ENCODE measurements around the gene ABHD16A.

ABHD16A gene

GRCh38 chr6:31658983-31659648 is 44.0 kb downstream of the ABHD16A start:
- Mint-ChIP-seq H3K4me1 (ENCODE audit: low read depth) (peaks cover 89% of the 10 kb centered on the region), H3K27ac (peak overlapping the region; percentile 96), H3K9me3 (no peaks in the 10 kb centered on the region), H3K27me3 (no peaks in the 10 kb centered on the region), H3K4me3 (peak overlapping the region; percentile 96), H3K36me3 (ENCODE audit: low read depth) (peaks cover 94% of the 10 kb centered on the region)
- DNase-seq: no peak

DNA sequence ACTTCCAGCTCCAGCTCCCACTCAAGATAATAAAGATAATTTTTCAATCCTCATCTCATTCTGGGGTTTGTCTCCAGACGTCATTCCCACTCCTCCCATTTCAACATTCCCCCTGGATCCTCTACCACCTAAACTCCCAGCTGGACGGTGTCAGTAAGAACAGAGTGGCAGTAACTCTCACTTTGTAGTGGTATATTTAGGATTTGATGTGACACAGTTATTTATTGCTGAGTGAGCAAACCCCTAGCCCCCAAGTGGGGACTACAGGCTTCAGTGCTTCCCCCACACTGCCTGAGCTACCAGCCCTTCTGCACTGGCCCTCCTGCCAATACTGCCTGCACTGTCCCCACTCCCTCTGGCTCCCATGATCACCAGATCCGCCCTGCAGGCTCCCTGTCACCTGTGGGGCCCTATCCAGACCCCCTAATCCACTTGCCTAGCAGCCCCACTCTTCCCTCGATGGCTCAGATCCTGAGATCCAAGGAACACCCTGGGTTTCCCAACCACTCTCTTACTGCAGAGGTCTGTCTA is 44.9 kb downstream of the ABHD16A start:
- Mint-ChIP-seq H3K9me3 (no peaks in the 10 kb centered on the region), H3K27ac (peak overlapping the region; percentile 96), H3K4me3 (peak overlapping the region; percentile 96), H3K36me3 (ENCODE audit: low read depth) (peaks cover 87% of the 10 kb centered on the region), H3K4me1 (ENCODE audit: low read depth) (peaks cover 86% of the 10 kb centered on the region), H3K27me3 (no peaks in the 10 kb centered on the region)
- no peak for DNase-seq

GRCh38 chr6:31657406-31658157 is 45.5 kb downstream of the ABHD16A start:
- Mint-ChIP-seq H3K4me3 (peak overlapping the region; percentile 96), H3K36me3 (ENCODE audit: low read depth) (peaks cover 87% of the 10 kb centered on the region), H3K9me3 (no peaks in the 10 kb centered on the region), H3K4me1 (ENCODE audit: low read depth) (peaks cover 88% of the 10 kb centered on the region), H3K27me3 (no peaks in the 10 kb centered on the region), H3K27ac (peak overlapping the region; percentile 96)
- DNase-seq: no peak

DNA sequence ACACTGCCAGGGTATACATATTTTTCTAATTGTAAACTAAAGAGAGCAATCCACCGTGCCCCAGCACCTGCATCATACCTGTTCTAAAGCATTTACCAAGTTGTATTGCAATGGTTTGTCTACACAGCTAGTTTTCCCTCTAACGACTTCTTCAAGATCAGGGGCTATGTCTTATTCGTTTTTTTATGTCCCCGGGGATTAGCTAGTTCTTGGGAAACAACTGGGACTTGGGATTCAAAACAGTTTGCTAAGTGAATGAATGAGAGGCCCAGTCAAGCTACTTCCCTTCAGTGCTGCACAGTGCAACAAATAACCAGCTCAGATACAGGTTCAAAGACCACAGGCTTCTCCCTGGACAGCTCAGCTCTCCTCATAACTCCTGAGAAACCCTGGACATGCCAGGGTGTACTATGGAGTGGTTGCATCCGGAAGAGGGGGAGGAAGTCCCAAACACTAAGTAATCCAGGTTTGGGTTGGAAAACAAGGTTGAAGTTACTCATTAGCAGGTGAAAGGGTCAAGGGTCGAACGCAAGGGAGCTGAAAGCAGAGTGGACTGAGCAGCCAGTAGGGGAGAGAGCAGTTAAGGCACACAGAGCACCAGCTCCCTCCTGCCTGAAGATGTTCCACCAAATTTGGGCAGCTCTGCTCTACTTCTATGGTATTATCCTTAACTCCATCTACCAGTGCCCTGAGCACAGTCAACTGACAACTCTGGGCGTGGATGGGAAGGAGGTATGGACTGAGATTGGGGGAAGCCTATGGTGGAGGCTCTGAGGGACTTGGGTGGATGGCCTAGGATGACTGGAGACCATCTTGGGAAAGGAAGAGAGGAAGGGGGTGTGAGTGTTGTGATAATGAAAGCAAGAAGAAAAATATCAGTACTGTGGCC is 47.5 kb downstream of the ABHD16A start, which contains the start of gene APOM:
APOM (plus strand) TSS at position 546 of the 889 bp plus-strand sequence; CDS start at position 619, 73 bp downstream.
- H3K4me1 Mint-ChIP-seq (ENCODE audit: low read depth): peaks cover 80% of the 10 kb centered on the region
- H3K9me3 Mint-ChIP-seq: no peaks in the 10 kb centered on the region
- peak within 1 kb of the TSS; percentile 54 for H3K27ac Mint-ChIP-seq

GRCh38 chr6:31654574-31655348 is 48.4 kb downstream of the ABHD16A start:
- Mint-ChIP-seq H3K9me3 (no peaks in the 10 kb centered on the region), H3K4me3 (peak overlapping the region; percentile 35), H3K27ac (peak overlapping the region; percentile 38), H3K27me3 (no peaks in the 10 kb centered on the region), H3K4me1 (ENCODE audit: low read depth) (peaks cover 78% of the 10 kb centered on the region), H3K36me3 (ENCODE audit: low read depth) (peaks cover 85% of the 10 kb centered on the region)
- DNase-seq: no peak

More for the DNA sequence above, 47.5 kb downstream of the ABHD16A start, which contains the start of gene APOM:
- H3K4me3 Mint-ChIP-seq: no peak within 1 kb of the TSS
- no peak for DNase-seq
- H3K27me3 Mint-ChIP-seq: no peaks in the 10 kb centered on the region
- peaks cover 84% of the 10 kb centered on the region for H3K36me3 Mint-ChIP-seq (ENCODE audit: low read depth)

DNA sequence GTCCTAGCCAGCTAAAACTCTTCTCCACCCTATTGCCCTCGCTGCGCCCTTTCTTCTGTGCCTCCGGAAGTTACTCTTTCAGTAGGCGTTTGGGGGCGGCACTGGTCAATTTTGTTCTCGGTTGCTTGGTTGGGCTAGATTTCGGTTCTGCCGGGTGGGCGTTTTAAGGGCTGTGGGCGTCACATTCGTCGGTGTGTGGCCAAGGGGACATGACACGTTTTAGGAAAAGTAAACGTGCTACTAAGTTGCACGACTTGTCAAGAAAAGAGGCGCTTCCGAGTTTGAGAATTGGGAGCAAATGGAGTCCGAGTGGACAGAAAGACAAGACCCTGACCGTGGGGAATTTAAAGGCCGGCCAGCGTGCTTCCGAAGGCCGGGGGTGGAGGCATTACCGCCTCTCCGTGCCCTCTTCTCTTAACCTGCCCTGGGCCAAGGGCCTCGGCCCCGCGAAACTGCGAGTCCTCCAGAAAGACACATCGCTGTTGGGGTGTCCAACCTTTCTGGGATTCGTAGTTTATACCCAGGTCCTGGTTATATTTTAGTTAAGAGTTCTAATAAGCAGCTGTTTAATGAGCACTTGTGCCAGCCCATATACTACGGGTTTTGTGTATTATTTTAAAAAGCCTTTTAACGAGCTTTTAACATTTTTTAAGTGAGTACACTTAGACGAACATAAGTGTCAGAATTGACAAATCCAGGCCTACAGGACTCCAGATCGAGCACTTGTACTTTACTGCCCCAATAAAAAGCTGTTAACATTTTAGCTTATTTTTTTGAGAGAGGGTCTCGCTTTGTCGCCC is 50.0 kb downstream of the ABHD16A start:
- H3K27me3 Mint-ChIP-seq: no peaks in the 10 kb centered on the region
- peak overlapping the region; percentile 100 for H3K27ac Mint-ChIP-seq
- peaks cover 85% of the 10 kb centered on the region for H3K36me3 Mint-ChIP-seq (ENCODE audit: low read depth)
- H3K4me3 Mint-ChIP-seq: peak overlapping the region; percentile 92
- no peak for DNase-seq
- no peaks in the 10 kb centered on the region for H3K9me3 Mint-ChIP-seq
- peaks cover 69% of the 10 kb centered on the region for H3K4me1 Mint-ChIP-seq (ENCODE audit: low read depth)

DNA sequence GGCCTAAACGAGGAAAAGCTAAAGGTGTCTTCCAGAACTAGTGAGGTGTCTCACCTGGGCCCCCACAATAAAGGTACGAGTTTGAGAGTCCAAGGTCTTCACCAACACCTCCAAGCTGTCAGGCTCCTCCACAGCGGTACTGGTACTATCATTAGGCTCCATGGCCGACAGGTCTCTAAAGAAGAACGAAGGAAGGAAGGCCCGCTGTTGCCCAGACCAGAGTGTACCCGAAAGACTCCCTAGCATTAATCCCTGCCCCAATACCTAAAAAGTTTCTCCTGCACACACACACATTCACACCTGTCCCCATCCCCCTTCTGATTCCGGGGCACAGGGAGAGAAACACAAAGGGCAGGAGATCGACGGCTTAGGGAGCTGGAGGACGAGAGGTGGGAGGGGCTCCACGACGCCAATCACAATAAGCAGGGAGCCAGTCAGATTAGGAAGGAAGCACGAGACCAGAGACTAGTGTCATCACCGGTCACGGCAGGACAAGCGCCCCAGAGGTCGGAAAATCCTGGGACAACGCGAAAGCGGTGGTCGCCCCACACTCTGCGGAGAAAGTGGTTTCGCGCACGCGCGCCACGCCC is 51.4 kb downstream of the ABHD16A start:
- Mint-ChIP-seq H3K4me1 (ENCODE audit: low read depth) (peaks cover 59% of the 10 kb centered on the region), H3K36me3 (ENCODE audit: low read depth) (peaks cover 88% of the 10 kb centered on the region), H3K27ac (peak overlapping the region; percentile 100), H3K4me3 (peak overlapping the region; percentile 92), H3K9me3 (no peaks in the 10 kb centered on the region), H3K27me3 (no peaks in the 10 kb centered on the region)
- DNase-seq: no peak

- Mint-ChIP-seq H3K4me3 (no peak overlapping the region), H3K9me3 (no peaks in the 10 kb centered on the region), H3K36me3 (ENCODE audit: low read depth) (peaks cover 97% of the 10 kb centered on the region), H3K27me3 (no peaks in the 10 kb centered on the region), H3K4me1 (ENCODE audit: low read depth) (peaks cover 15% of the 10 kb centered on the region), H3K27ac (peak overlapping the region; percentile 71)
- DNase-seq: no peak
Measured at GRCh38 chr6:31645325-31645724, 57.8 kb downstream of the ABHD16A start.

GRCh38 chr6:31643818-31644454 is 59.2 kb downstream of the ABHD16A start:
- no peaks in the 10 kb centered on the region for H3K9me3 Mint-ChIP-seq
- peak overlapping the region; percentile 59 for H3K27ac Mint-ChIP-seq
- peaks cover 15% of the 10 kb centered on the region for H3K4me1 Mint-ChIP-seq (ENCODE audit: low read depth)
- H3K36me3 Mint-ChIP-seq (ENCODE audit: low read depth): peaks cover 97% of the 10 kb centered on the region
- no peak overlapping the region for H3K4me3 Mint-ChIP-seq
- DNase-seq: no peak
- no peaks in the 10 kb centered on the region for H3K27me3 Mint-ChIP-seq

DNA sequence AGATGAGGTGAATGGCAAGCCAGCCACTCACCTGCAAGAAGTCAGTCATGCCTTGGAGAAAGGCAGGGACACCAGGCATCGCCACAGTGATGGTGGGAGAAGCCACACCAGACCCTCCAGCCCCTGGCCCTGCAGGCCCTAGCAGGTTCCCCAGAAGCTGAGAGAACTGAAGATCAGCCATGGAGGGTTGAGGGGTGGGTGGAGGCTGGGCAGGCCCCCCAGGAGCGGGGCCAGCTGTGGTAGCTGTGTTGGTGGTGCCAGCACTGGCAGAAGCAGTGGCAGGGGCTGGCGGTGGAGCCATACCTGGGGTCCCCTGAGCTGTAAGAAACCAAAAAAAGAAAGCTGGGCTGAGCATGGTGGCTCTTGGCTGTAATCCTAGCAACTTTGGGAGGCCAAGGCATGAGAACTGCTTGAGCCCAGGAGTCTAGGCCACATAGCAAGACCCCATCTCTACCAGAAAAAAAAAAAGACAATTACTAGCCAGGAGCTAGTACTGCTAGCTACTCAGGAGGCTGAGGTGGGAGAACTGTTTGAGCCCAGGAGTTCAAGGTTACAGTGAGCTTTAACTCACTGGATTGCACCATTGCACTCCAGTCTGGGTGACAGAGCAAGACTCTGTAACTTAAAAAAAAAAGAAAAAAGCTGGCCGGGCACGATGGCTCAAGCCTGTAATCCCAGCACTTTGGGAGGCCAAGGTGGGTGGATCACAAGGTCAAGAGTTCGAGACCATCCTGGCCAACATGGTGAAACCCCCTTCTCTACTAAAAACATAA is 60.1 kb downstream of the ABHD16A start:
- DNase-seq: no peak
- Mint-ChIP-seq H3K4me1 (ENCODE audit: low read depth) (peaks cover 16% of the 10 kb centered on the region), H3K36me3 (ENCODE audit: low read depth) (peaks cover 97% of the 10 kb centered on the region), H3K27me3 (no peaks in the 10 kb centered on the region), H3K9me3 (no peaks in the 10 kb centered on the region), H3K27ac (peak overlapping the region; percentile 74), H3K4me3 (no peak overlapping the region)

GRCh38 chr6:31641370-31641769 is 61.8 kb downstream of the ABHD16A start:
- Mint-ChIP-seq H3K27me3 (no peaks in the 10 kb centered on the region), H3K4me1 (ENCODE audit: low read depth) (peaks cover 14% of the 10 kb centered on the region), H3K9me3 (no peaks in the 10 kb centered on the region), H3K36me3 (ENCODE audit: low read depth) (peaks cover 96% of the 10 kb centered on the region), H3K4me3 (no peak overlapping the region), H3K27ac (peak overlapping the region; percentile 88)
- no peak for DNase-seq

GRCh38 chr6:31640612-31641011 is 62.5 kb downstream of the ABHD16A start:
- Mint-ChIP-seq H3K36me3 (ENCODE audit: low read depth) (peaks cover 96% of the 10 kb centered on the region), H3K27me3 (no peaks in the 10 kb centered on the region), H3K9me3 (no peaks in the 10 kb centered on the region), H3K4me1 (ENCODE audit: low read depth) (peaks cover 14% of the 10 kb centered on the region), H3K4me3 (no peak overlapping the region), H3K27ac (peak overlapping the region; percentile 88)
- DNase-seq: no peak
